Endometrial microvascular endothelial cells (primary cell): ENCODE measurements around the gene ACE. TPM values are rescaled to one million over a fixed set of nuclear protein-coding genes. Genes with fewer than 3 reads are reported as not detected.

ENCODE experiments used
- in situ Hi-C: cut with HindIII; loops from 2 replicates; pipeline ENCODE4 v1.10.0; 2017; ENCODE audit warnings: low sequenced_read_pairs, low pct_unique_long_range_greater_than_20kb; ENCODE audit errors: inconsistent ontology term
- total RNA-seq: library from RNA; depleted of rRNA; stranded (reverse); fragments of >200 nt; gene quantifications from one replicate; pipeline ENCODE4 v1.2.3, GENCODE V29; 2015; ENCODE audit errors: inconsistent ontology term

The ACE gene
- total RNA-seq, 1 donor from 2014 or later, result 35.7 TPM

DNA sequence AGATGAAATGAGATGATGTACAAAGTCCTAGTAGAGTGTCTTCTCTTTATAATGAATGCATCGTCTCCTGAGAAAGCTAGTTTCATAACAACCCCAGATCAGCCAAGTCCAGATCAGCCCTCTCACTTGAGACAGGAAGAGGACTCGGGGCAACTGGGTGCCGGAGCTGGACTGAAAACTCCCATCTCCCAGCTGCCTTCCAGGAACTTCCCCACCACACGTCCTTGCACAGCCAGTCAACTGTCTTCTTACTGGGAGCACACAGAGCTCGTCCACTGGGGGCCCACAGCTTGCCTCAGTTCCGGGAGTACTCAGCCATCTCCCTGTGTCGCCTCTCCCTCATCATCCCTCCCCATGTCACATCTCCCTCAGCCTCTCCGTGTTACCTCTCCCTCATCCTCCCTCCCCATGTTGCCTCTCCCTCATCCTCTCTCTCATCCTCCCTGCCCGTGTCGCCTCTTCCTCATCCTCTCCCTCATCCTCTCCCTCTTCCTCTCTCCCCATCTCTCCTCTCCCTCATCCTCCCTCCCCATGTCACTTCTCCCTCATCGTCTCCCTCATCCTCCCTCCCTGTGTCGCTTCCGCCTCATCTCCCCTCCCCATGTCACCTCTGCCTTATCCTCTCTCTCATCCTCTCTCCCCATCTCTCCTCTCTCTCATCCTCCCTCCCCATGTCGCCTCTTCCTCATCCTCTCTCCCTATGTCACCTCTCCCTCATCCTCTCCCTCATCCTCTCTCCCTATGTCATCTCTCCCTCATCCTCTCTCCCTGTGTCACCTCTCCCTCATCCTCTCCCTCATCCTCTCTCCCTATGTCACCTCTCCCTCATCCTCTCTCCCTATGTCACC lies 23.9 kb downstream of the ACE start:
- in situ Hi-C loops, result no loop called here

DNA sequence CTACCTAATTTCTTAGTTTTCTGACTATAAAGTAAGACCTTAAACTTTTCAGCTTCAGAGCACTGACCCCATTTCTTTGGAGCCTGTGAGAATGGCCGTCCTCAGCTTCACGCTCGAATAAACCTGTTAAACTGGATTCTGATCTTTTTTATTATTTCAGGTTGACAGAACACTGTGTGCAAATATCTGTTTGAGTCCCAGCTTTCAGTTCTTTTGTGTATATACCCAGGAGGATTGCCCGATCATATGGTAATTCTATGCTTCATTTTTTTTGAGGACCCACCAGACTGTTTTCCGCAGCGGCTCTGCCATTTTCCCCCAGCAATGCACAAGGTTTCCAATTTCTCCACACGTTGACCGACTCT lies 26.5 kb downstream of the ACE start:
- in situ Hi-C loops, result no loop called here

DNA sequence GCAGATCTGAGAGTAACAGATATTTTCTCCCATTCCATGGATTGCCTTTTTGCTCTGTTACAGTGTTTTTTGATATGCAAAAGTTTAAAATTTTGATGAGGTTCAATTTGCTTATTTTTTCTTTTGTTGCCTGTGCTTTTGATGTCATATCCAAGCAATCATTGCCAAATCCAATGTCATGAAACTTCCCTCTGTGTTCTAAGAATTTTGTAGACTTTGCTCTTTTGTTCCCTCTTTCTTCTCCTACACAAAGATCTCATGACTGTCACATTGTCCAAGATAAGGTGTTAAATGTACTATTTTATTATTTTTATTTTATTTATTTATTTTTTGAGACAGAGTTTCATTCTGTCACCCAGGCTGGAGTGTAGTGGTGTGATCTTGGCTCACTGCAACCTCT lies 27.4 kb downstream of the ACE start:
- in situ Hi-C loops, result no loop called here

DNA sequence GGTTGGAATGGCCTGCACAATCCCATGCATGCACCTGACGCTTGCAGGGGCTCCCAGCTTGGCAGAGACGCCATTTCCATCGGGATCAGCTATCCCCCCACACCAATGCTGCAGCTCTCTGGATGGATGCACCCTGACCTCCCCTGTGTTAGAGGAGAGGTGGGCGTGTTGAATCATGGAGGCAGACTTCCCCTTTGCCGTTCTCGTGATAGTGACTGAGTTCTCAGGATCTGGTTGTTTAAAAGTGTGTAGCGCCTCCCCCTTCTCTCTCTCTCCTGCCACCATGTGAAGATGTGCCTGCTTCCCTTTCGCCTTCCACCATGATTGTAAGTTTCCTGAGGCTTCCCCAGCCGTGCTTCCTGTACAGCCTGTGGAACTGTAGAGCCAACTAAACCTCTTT lies 28.5 kb downstream of the ACE start:
- in situ Hi-C loops, result no loop called here

DNA sequence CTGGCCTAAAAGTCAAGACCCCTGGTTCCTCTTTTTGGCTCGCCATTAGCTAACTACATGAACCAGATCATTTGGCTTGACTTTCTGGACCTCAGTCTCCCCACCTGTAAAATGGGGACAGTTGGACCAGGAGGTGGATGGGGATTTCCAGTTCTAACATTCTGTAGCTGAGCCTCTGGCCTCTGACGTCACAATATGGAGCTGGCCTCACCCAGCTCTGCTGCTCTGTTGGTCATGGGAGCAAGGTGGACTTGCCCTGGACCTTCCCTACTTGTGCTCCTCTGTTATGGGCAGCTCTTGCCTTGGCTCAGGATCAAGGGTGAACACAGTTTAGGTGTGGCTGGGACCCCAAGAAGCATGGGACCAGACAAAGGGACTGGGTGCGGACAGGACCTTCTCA lies 29.8 kb downstream of the ACE start:
- in situ Hi-C loops, result no loop called here

DNA sequence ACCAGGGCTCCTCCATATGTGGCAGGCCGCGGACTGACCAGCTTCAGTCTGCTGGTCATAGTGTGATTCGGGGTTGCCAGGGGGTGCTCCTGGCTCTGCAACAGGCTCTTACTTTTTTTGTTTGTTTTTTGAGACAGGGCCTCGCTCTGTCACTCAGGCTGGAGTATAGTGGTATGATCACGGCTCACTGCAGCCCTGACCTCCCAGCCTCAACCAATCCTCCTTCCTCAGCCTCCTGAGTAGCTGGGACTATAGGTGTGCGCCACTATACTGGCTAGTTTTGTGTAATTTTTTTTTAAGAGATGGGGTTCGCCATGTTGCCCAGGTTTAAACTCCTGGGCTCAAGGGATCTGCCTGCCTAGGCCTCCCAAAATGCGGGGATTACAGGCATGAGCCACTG lies 34.5 kb downstream of the ACE start:
- in situ Hi-C loops, result no loop called here

DNA sequence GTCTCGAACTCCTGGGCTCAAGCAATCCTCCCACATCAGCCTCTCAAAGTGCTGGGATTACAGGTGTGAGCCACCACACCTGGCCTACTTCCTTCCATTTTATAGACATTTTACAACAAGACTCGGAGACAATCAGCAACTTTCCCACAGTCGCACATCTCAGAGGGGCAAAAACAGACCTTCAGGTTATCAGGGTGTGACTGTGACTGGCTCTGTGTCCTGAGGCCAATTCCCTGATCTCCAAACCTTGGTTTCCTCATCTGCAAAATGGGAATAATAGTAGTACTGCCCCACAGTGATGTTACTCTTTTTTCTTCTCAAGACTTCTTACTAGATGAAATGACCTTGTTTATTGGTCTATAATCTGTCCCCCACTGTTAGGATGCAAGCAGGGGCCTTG lies 35.5 kb downstream of the ACE start:
- in situ Hi-C loops, result no loop called here

DNA sequence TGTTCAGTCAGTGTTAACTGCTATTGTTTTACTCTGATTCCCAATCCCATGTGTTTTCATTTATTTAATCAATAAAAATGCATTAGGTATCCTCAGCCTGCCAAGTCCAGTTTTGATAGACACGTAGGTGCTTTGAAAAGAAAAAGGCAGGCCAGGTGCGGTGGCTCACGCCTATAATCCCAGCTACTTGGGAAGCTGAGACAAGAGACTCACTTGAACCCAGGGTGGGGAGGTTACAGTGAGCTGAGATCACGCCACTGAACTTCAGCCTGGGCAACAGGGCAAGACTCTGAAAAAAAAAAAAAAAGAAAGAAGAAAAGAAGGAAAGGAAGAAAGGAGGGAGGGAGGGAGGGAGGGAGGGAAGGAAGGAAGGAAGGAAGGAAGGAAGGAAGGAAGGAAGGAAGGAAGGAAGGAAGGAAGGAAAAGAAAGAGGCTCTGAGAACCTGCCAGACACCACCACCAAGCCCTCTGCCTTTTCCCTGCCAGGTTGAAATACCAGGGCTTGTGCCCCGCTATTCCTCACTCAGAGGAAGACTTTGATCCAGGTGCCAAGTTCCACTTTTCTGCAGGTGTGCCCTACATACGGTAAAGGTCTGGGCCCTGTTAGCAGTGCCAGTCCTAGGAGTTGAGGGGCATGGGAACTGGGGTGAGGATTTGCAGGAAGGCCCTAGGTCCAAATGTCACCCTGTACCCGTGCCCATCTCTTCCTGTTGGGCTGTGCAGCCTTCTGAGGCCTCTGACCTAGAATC lies 36.2 kb downstream of the ACE start:
- in situ Hi-C loops, result no loop called here

DNA sequence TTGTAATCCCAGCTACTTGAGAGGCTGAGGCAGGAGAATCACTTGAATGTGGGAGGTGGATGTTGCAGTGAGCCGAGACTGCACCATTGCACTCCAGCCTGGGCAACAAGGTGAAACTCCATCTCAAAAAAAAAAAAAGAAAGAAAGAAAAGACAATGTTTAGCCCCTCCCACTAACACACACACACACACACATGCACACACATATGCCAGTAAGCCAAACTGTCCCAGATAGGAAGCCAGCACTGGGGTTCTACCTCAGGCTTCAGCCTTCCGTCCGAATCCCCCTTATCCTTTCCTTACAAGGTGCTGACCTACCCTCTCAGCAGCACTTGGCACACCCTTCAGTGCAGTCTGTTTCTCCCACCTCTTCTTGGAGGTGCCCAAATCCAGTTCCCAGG lies 37.6 kb downstream of the ACE start:
- in situ Hi-C loops, result no loop called here

DNA sequence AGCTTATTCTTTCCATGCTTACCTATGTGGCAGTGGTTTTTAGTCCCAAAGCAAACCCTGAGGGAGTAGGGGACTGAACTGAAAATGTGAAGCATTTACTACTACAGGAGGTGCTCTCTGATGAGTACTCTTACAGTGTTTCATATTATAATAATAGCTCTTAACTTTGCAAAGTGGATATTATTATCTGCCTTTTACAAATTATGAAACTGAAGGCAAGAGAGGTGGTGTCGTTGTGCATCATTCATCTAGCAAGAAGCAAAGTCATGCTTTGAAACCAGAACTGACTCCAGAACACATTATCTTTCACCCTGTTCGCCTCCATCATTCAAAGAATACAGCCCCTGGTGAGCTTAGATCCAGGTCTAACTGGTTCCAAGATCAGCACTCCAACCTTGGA lies 38.1 kb downstream of the ACE start:
- in situ Hi-C loops, result no loop called here

DNA sequence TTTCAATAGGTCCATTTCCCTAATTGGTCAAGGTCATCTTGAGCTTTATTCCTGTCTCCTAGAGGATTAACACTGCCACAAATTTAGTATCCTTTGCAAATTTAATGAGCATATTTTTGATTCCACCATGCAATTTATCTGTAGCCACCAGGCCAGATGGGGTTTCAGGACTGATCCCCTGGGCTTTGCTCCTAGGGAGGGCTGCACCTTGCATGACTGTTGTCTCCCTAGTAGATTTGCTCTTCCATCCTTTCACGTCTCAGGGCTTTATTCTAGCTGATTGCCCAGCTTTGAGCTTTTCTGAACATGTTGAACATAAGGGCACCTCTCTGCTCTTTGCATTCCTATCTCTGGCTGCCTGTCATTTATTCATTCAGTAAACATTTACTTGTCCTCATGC lies 38.6 kb downstream of the ACE start:
- in situ Hi-C loops, result no loop called here

DNA sequence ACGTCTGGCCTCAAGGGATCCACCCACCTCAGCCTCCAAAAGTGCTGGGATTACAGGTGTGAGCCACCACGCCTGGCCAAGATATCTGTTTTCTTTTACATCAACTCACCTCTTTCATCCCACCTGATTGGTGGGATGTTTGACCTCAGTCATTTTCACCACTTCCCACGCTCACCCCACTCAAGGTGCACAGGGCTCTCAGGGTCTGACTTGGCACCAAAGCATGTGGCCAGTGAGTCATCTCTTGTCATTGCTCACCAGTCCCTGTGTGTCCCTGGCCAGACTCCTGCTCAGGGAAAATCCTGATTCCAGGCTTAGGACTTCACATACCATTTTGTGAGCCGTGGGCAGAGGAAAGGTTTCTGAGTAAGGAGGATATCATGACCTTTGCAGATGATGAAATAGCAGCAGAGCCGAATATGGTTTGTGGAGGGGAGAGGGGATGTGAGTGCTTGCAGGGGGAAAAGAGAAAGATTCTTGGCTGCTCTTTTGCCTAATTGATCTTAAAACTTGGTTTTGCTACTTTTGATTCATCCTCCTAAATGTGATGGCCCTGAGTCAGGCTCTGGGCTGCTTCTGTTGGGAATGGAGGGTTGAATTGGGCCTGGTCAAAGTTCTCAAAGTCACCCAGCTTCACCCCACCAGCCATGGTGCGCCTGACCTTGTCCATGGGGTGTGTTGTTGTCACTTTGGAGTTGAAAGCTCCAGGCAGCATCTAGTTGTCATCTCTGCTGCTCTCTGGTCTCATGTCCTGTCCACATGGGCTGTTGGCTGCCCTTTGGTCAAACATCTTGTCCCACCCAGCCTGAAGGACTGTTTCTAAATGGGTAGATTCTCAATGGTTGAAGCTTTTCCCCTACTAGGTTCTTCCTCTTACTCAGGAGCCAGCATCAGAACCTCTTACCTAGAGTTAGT lies 40.3 kb downstream of the ACE start:
- in situ Hi-C loops, result no loop called here

DNA sequence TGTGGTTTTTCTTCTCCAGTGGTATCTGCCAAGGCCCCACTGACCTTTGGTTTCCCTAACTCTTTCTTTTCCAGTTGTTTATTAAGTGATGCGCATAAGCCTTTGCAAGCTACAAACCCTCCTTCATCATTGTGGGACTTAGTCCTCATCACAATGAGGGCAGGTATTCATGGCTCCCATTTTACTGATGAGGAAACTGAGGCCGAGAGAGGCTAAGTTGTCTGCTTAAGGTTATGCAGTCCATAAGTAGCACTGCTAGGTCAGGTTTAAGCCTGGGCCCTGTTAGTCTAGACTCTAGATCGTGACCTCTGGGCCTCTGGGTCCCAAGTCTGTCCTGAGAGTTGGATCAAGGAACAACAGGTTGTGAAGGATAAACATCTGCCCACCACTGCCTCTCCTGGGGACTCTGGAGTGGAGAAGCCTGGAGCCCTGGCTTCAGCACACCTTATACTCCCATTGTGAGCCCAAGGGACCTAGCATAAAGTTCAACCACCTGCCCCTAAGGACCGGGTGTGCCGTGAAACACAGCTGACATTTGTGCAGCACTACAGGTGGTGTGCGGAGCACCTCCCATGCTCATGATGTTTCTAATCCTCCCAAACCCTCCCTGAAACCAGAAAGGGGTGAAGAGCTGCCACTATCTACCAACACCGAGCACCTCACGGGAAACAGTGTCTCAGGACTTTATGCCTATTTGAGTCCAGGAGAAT lies 41.1 kb downstream of the ACE start:
- in situ Hi-C loops, result no loop called here

DNA sequence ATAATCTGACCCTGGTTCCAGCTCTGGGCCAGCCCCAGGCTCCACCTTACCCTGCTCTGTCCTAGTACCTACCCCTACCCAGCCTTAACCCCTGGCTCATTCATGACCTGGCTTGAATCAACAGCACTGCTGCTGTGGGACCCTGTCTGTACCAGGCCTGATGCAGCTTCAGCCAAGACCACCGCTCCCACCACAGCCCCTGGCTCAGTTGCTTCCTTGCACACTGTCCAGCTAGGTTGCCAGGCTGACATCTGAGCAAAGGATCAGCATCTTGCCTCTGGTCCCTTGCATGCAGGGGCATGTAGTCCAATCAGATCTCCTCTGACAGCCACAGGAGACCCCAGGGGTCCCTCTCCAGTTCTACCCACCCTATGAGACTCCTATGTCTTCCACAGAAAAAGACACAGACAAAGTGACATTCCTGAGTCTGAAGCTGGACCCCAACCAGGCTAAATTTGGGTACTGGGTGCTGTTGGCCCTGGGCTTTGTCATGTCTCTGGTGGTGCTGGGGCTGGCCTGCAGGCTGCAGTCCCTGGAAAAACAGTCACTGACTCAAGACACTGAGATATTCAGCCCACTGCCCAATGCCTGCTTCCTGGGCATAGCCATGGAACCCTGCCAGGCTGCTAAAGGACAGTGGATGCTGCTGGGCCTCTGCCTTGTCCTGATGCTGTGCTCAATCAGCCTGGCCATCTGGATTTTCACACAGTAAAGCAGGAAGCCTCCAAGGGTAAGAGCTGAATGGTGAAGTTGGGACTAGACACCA lies 42.4 kb downstream of the ACE start:
- in situ Hi-C loops, result no loop called here

DNA sequence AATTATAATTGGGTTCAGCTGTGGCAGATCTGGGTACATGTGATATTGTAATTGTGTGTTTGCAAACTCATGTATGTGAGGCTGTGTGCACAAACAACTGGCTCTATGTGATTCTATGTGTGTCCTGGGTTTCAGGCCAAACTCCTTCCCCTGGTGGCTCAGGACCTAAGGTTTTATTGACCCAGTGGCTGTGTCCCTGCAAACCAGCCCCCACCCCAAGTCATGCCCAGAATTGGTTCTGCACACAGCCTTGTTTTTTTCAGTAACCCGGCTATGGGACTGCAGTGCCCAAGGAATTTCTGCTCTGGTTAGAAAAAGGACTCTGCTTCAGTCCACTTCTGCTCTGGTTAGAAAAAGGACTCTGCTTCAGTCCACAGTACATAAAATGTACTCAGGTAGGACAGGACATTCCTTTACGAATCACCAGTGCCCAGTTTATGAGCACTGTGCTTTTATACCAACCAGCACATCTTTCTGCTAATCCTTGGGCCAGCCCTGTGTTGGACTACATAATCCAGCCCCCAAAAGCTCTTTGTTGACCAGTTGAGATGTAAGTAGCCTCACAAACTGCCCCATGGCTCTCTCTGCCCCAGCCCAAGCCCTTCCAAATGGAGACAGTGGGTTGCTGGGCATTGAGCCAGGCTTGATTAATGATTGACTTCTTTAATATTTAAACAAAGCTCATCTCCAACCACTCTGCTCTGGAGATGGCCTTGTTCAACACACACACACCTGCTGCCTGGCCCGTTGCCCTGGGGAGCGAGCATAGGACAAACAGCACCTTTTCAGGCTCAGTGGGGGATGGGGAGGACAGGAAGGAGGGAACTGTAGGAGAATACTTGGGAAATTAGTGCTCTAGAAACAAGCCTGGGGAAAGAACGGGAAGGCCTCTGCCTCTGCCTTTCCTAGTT lies 43.4 kb downstream of the ACE start:
- in situ Hi-C loops, result no loop called here

DNA sequence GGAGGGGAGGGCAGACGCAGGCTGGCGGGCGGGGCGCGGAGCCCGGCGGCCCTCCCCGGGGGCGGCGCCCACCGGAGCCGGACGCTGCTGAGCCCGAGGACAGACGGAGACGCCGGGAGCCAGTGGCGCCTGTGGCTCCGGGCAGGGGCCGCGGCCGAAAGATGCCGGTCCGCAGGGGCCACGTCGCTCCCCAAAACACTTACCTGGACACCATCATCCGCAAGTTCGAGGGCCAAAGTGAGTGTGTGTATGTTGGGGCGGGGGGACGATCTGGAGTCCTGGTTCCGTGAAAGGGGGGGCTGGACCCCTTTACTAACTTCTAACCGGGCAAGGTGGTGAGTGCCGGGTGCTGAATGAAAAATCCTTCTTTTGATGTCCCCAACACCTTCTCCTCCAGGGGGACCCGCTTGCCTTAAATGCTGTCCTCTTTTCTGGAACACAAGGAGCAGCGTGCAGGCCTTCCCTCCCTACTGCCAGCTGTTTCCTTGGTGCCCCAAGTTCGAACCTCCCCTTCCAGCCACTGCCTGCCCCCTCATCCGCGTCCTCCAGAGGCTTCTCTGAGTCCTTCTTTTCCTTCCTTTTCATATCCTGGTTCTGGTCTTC lies 46.5 kb downstream of the ACE start, which contains the start of gene KCNH6:
KCNH6 (plus strand) TSS at position 106 of the 603 bp plus-strand sequence; CDS start at position 162, 56 bp downstream.
- in situ Hi-C loops, result no loop called here

DNA sequence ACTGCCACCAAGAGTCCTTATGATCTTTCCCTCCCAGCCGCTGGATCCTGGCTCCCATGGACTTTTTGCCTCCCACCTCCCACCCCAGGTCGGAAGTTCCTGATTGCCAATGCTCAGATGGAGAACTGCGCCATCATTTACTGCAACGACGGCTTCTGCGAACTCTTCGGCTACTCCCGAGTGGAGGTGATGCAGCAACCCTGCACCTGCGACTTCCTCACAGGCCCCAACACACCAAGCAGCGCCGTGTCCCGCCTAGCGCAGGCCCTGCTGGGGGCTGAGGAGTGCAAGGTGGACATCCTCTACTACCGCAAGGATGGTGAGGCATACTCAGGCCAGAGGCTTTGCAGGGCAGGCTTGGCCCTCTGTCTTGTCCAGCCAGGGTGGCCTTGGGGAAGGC lies 47.2 kb downstream of the ACE start:
- in situ Hi-C loops, result no loop called here
